Measurements from ENCODE around the gene RXFP2. TPM values are rescaled to one million over a fixed set of nuclear protein-coding genes. Genes with fewer than 3 reads are reported as not detected.

The RXFP2 gene
- total and polyA plus RNA-seq, 9 of the 15 experiments (the other 6 are each of a cell fraction or from before 2014, with no cell fraction given): not detected

GRCh38 chr13:31848621-31849020 is 109.3 kb downstream of the RXFP2 start:
- Histone ChIP-seq H3K36me3 (ENCODE audit: control insufficient read depth, insufficient read depth, low read length) (no peaks in the 10 kb centered on the region), H3K4me1 (replicated peaks in 1 of 2; ENCODE audit: control insufficient read depth in 2 of 2, insufficient read depth in 2 of 2, low read length in 2 of 2) (peaks cover 0 to 10% of the 10 kb centered on the region in 2 experiments; a peak in 2 of 5 replicates), H3K79me2 (ENCODE audit: control insufficient read depth, insufficient read depth, low read length) (no peaks in the 10 kb centered on the region), H3K9ac (ENCODE audit: insufficient read depth in 1 of 2, low read depth in 2 of 2, low read length in 2 of 2) (no peak overlapping the region), H3K27me3 (ENCODE audit: control insufficient read depth in 2 of 2, insufficient read depth in 2 of 2, low read length in 2 of 2) (0 out of 5 replicates have a peak, but pooled peaks cover 0 to 4% of the 10 kb centered on the region in 2 experiments), H3K4me3 (no peak overlapping the region), H4K20me1 (replicated peaks; ENCODE audit: control insufficient read depth, insufficient read depth, low read length) (no peaks in the 10 kb centered on the region), H3K9me1 (ENCODE audit: control insufficient read depth, insufficient read depth, low read length) (no peaks in the 10 kb centered on the region), H3K4me2 (ENCODE audit: insufficient read depth, low read length) (no peak overlapping the region), H3K9me3 (replicated peaks; ENCODE audit: control insufficient read depth, insufficient read depth, low read depth, low read length) (no peaks in the 10 kb centered on the region), H3K27ac (ENCODE audit: extremely low read depth, low read depth, low read length) (no peak overlapping the region), H2AFZ (ENCODE audit: low read depth, low read length) (no peak overlapping the region)
- POLR2A ChIA-PET: interaction anchor here (0.5 kb wide), 1 partner anchor 502 kb away, joined by 3 read pairs; no protein-coding TSS in a partner anchor
- intact Hi-C loops (cut with micrococcal nuclease): no loop called here
- no TSS peak for BruUV-seq (replicated peaks)
- CTCF ChIA-PET (ENCODE audit: low intra/inter-chr PET ratio): no interaction called here
- DNase-seq (ENCODE audit: extremely low read depth in 1 of 4, low spot score in 3 of 4) (no peak), FAIRE-seq (no peak), ATAC-seq (no peak)
- in situ Hi-C loops (cut with MboI): no loop called here
- 0% methylated on average over 6 of the region's 7 CpGs for WGBS (ENCODE audit: insufficient coverage, low coverage, missing lambda C conversion rate)
- TF ChIP-seq ZBTB49 (CRISPR knock-in tag; IDR thresholded peaks at IDR 0.05; ENCODE audit: borderline replicate concordance) (no peak), POLR2AphosphoS2 (IDR thresholded peaks at IDR 0.05; ENCODE audit: low read length) (no peak), ZNF740 (CRISPR knock-in tag; IDR thresholded peaks at IDR 0.05) (no peak), ZNF740 (tag; IDR thresholded peaks at IDR 0.05) (no peak), EWSR1 (IDR thresholded peaks at IDR 0.05; ENCODE audit: borderline replicate concordance, low read depth, partially characterized antibody) (no peak), BDP1 (IDR thresholded peaks at IDR 0.05; ENCODE audit: insufficient read depth, insufficient read length) (no peak), ZBTB7A (IDR thresholded peaks at IDR 0.05; ENCODE audit: borderline replicate concordance, control insufficient read depth, low read depth, low read length) (no peak)

Measured in K562 (cell line).